8988T (cell line): ENCODE measurements around the gene CEP41.

Experiments
- DNase-seq: peaks from one replicate; pipeline ENCODE4 v3.0.0; 2011

Gene CEP41

GRCh38 chr7:130440527-130441365 is at the start of gene CEP41:
Gene CEP41, minus strand, starts transcription at chr7:130441016. Its CDS starts 50 bp downstream, at chr7:130440966.
- DNase-seq, result peak; percentile 79

- no peak for DNase-seq
These were observed 49.5 kb upstream of the CEP41 start for GRCh38 chr7:130490311-130490791.

GRCh38 chr7:130489140-130489983 is 48.5 kb upstream of the CEP41 start:
- DNase-seq, result no peak

- DNase-seq, result no peak
These were observed 47.8 kb upstream of the CEP41 start for GRCh38 chr7:130488392-130489139.

- DNase-seq, result no peak
These were observed 46.2 kb upstream of the CEP41 start for GRCh38 chr7:130486954-130487436.

- peak; percentile 65 for DNase-seq
These were observed 45.5 kb upstream of the CEP41 start for GRCh38 chr7:130486114-130486953.

- DNase-seq, result no peak
These were observed 44.9 kb upstream of the CEP41 start for GRCh38 chr7:130485734-130486113.

- no peak for DNase-seq
These were observed 42.2 kb upstream of the CEP41 start for GRCh38 chr7:130483031-130483430.

GRCh38 chr7:130481898-130482297 is 41.1 kb upstream of the CEP41 start:
- no peak for DNase-seq

GRCh38 chr7:130479716-130480400 is 39.0 kb upstream of the CEP41 start:
- no peak for DNase-seq

GRCh38 chr7:130478991-130479390 is 38.2 kb upstream of the CEP41 start:
- DNase-seq, result no peak

GRCh38 chr7:130476297-130477150 is 35.7 kb upstream of the CEP41 start:
- no peak for DNase-seq

- DNase-seq, result no peak
These were observed 35.0 kb upstream of the CEP41 start for GRCh38 chr7:130475776-130476175.

GRCh38 chr7:130473876-130474275 is 33.1 kb upstream of the CEP41 start:
- DNase-seq, result no peak

- no peak for DNase-seq
These were observed 32.5 kb upstream of the CEP41 start for GRCh38 chr7:130473289-130473688.

GRCh38 chr7:130471974-130472373 is 31.2 kb upstream of the CEP41 start:
- no peak for DNase-seq

GRCh38 chr7:130468612-130469011 is 27.8 kb upstream of the CEP41 start:
- DNase-seq, result no peak

GRCh38 chr7:130463553-130464434 is 23.0 kb upstream of the CEP41 start:
- no peak for DNase-seq

GRCh38 chr7:130461272-130461671 is 20.5 kb upstream of the CEP41 start:
- no peak for DNase-seq
